Smooth muscle cell (in vitro differentiated cells): Measurements from ENCODE around the gene KLHL4. TPM values are rescaled to one million over a fixed set of nuclear protein-coding genes. Genes with fewer than 3 reads are reported as not detected.

Experiments used
- DNase-seq: peaks from one replicate; lab custom pipeline; 2025; ENCODE audit not compliant: unreplicated experiment; lab: John Stamatoyannopoulos, UW
- H2AFZ ChIP-seq: fragments of 200-600 bp; sonication (generic); 2 replicates; pipeline ENCODE4 v1.6.0; 2016; ENCODE audit warnings: antibody characterized with exemption, low read depth, mild to moderate bottlenecking
- H3F3A ChIP-seq: fragments of 200-600 bp; sonication (generic); 2 replicates; pipeline ENCODE4 v1.6.0; 2017; ENCODE audit warnings: antibody characterized with exemption, low read depth
- H3K27ac ChIP-seq: fragments of 200-600 bp; sonication (generic); 2 replicates; pipeline ENCODE4 v1.5.1; 2016; ENCODE audit warnings: low read depth, mild to moderate bottlenecking
- H3K27me3 ChIP-seq: fragments of 200-600 bp; sonication (generic); 2 replicates; pipeline ENCODE4 v1.6.1; 2016; ENCODE audit warnings: low read depth, mild to moderate bottlenecking
- H3K36me3 ChIP-seq: fragments of 200-600 bp; sonication (generic); 2 replicates; pipeline ENCODE4 v1.5.1; 2016; ENCODE audit warnings: low read depth
- H3K4me1 ChIP-seq: fragments of 200-600 bp; sonication (generic); 2 replicates; pipeline ENCODE4 v1.5.1; 2016; ENCODE audit warnings: low read depth
- H3K4me2 ChIP-seq: fragments of 200-600 bp; sonication (generic); 2 replicates; pipeline ENCODE4 v1.6.0; 2016; ENCODE audit warnings: mild to moderate bottlenecking
- H3K4me3 ChIP-seq: fragments of 200-600 bp; sonication (generic); 2 replicates; pipeline ENCODE4 v1.5.1; 2016; ENCODE audit warnings: mild to moderate bottlenecking
- H3K79me2 ChIP-seq: fragments of 200-600 bp; sonication (generic); 2 replicates; pipeline ENCODE4 v1.6.0; 2016; ENCODE audit warnings: low read depth, mild to moderate bottlenecking
- H3K9ac ChIP-seq: fragments of 200-600 bp; sonication (generic); 2 replicates; pipeline ENCODE4 v1.6.0; 2016; ENCODE audit warnings: low read depth
- H3K9me3 ChIP-seq: fragments of 200-600 bp; sonication (generic); replicated peaks from 2 replicates; pipeline ENCODE4 v1.5.1; 2016; ENCODE audit warnings: low read depth
- H4K20me1 ChIP-seq: fragments of 200-600 bp; sonication (generic); 2 replicates; pipeline ENCODE4 v1.6.0; 2016; ENCODE audit warnings: low read depth
- WGBS: methylation state at CpG from one replicate; pipeline ENCODE4 v1.1.7; 2016; ENCODE audit warnings: low lambda C conversion rate; 5-methylcytosine and 5-hydroxymethylcytosine counted together
- polyA plus RNA-seq: library from polyadenylated mRNA; unstranded; fragments of >200 nt; fragmentation: Nextera tagmentation; extraction: Ambion mirVana; gene quantifications from 2 replicates; pipeline ENCODE4 v1.2.1, GENCODE V29; 2016
- total RNA-seq: library from RNA; depleted of rRNA; stranded (reverse); fragments of >200 nt; gene quantifications from 2 replicates; pipeline ENCODE4 v1.2.3, GENCODE V29; 2014
- TF ChIP-seq, protein P1 (sequence below): fragments of 200-600 bp; sonication (generic); IDR thresholded peaks from 2 replicates; pipeline ENCODE4 v1.5.1; 2017; ENCODE audit warnings: borderline replicate concordance, mild to moderate bottlenecking, antibody characterized with exemption; ENCODE audit not compliant: insufficient read depth, poor library complexity, severe bottlenecking

The KLHL4 gene
- total and polyA plus RNA-seq, 2 experiments from 2014 or later = 10.7 to 13.5 TPM

GRCh38 chrX:87572901-87573300, 55.3 kb downstream of the KLHL4 start:
- peaks cover 17% of the 10 kb centered on the region for H3K4me1 ChIP-seq
- no peaks in the 10 kb centered on the region for H3K27me3 ChIP-seq
- H3K36me3 ChIP-seq = no peaks in the 10 kb centered on the region
- no peak overlapping the region for H3K9ac ChIP-seq
- H3K4me3 ChIP-seq = no peak overlapping the region
- H3K4me2 ChIP-seq = peak overlapping the region; percentile 75
- TF ChIP-seq, protein P1, sequence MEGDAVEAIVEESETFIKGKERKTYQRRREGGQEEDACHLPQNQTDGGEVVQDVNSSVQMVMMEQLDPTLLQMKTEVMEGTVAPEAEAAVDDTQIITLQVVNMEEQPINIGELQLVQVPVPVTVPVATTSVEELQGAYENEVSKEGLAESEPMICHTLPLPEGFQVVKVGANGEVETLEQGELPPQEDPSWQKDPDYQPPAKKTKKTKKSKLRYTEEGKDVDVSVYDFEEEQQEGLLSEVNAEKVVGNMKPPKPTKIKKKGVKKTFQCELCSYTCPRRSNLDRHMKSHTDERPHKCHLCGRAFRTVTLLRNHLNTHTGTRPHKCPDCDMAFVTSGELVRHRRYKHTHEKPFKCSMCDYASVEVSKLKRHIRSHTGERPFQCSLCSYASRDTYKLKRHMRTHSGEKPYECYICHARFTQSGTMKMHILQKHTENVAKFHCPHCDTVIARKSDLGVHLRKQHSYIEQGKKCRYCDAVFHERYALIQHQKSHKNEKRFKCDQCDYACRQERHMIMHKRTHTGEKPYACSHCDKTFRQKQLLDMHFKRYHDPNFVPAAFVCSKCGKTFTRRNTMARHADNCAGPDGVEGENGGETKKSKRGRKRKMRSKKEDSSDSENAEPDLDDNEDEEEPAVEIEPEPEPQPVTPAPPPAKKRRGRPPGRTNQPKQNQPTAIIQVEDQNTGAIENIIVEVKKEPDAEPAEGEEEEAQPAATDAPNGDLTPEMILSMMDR = no peak
- H3F3A ChIP-seq = no peaks in the 10 kb centered on the region
- no peaks in the 10 kb centered on the region for H4K20me1 ChIP-seq
- H3K79me2 ChIP-seq = no peaks in the 10 kb centered on the region
- H3K27ac ChIP-seq = peak overlapping the region; percentile 82
- no peaks in the 10 kb centered on the region for H3K9me3 ChIP-seq
- H2AFZ ChIP-seq = peak overlapping the region; percentile 26
- no peak for DNase-seq
- 49% methylated on average over 3 of the region's 3 CpGs for WGBS

- H3K27me3 ChIP-seq = no peaks in the 10 kb centered on the region
- H3K4me2 ChIP-seq = no peak overlapping the region
- no peak overlapping the region for H3K9ac ChIP-seq
- H3F3A ChIP-seq = no peaks in the 10 kb centered on the region
- no peaks in the 10 kb centered on the region for H3K9me3 ChIP-seq
- no peaks in the 10 kb centered on the region for H3K79me2 ChIP-seq
- WGBS = 89% methylated on average over 1 of the region's 1 CpG
- DNase-seq = no peak
- no peak overlapping the region for H3K4me3 ChIP-seq
- peak overlapping the region; percentile 43 for H2AFZ ChIP-seq
- TF ChIP-seq, protein P1 = peak; percentile 23
- H3K36me3 ChIP-seq = no peaks in the 10 kb centered on the region
- no peaks in the 10 kb centered on the region for H3K4me1 ChIP-seq
- H4K20me1 ChIP-seq = no peaks in the 10 kb centered on the region
- no peak overlapping the region for H3K27ac ChIP-seq
Measured at GRCh38 chrX:87578978-87579377, 61.4 kb downstream of the KLHL4 start.

GRCh38 chrX:87580862-87581261, 63.3 kb downstream of the KLHL4 start:
- Histone ChIP-seq H3K4me2 (no peak overlapping the region), H3K27me3 (no peaks in the 10 kb centered on the region), H3K9ac (no peak overlapping the region), H2AFZ (no peak overlapping the region), H3F3A (no peaks in the 10 kb centered on the region), H3K4me3 (no peak overlapping the region), H3K36me3 (no peaks in the 10 kb centered on the region), H4K20me1 (no peaks in the 10 kb centered on the region), H3K9me3 (no peaks in the 10 kb centered on the region), H3K79me2 (no peaks in the 10 kb centered on the region), H3K27ac (no peak overlapping the region), H3K4me1 (no peaks in the 10 kb centered on the region)
- DNase-seq = no peak
- 95% methylated on average over 2 of the region's 2 CpGs for WGBS
- TF ChIP-seq, protein P1 = no peak

DNA sequence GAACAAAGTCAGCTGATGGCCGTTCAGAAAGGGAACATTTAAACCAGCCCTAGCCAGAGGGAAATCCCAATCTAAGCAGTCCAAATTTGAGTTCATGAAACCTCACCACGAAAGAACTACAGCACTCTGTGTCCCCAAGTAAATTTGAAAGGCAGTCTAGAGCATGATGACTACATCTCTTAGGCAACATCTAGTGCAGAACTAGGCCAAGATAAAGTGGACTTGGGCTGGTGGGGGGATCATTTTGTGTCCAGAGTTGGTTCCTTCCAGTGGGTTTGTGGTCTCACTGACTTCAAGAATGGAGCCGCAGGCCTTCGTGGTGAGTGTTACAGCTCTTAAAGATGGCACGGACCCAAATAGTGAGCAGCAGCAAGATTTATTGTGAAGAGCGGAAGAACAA, 64.9 kb downstream of the KLHL4 start:
- Histone ChIP-seq H3F3A (no peaks in the 10 kb centered on the region), H2AFZ (no peak overlapping the region), H3K27ac (no peak overlapping the region), H3K4me2 (no peak overlapping the region), H3K27me3 (no peaks in the 10 kb centered on the region), H3K36me3 (no peaks in the 10 kb centered on the region), H3K4me1 (no peaks in the 10 kb centered on the region), H4K20me1 (no peaks in the 10 kb centered on the region), H3K9me3 (no peaks in the 10 kb centered on the region), H3K79me2 (no peaks in the 10 kb centered on the region), H3K4me3 (no peak overlapping the region), H3K9ac (no peak overlapping the region)
- 94% methylated on average over 6 of the region's 6 CpGs for WGBS
- DNase-seq = no peak
- TF ChIP-seq, protein P1 = no peak
